GM21619 (cell line): ENCODE data around the gene SLX9.

ENCODE experiments used
- ATAC-seq: cut with Tn5 transposase; IDR thresholded peaks from one replicate; pipeline ENCODE4 v1.9.1; 2021; ENCODE audit not compliant: unreplicated experiment

SLX9 gene, protein sequence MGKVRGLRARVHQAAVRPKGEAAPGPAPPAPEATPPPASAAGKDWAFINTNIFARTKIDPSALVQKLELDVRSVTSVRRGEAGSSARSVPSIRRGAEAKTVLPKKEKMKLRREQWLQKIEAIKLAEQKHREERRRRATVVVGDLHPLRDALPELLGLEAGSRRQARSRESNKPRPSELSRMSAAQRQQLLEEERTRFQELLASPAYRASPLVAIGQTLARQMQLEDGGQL

DNA sequence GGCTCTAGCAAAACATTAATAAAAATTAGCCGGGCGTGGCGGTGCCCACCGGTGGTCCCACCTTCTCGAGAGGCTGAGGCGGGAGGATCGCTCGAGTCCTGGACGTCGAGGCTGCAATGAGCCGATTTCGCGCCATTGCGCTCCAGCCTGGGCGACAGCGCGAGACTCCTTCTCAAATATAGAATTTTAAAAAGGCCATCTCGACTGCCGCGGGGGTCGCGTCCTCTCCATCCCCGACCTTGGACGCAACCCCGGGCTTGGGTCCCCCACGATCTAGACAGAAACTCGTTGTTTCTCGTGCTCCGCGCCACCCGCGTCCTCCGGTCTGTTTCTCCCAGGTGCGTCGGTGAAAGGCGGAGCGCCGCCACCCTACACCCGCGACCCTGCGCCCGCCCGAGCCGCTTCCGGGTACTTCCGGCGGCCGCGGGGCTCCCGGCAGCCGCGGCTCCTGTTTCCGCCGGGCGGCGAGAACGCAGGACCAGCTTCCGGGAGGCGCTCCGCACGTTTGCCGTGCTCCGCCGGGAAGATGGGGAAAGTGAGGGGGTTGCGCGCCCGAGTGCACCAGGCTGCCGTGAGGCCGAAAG lies at the start of gene SLX9:
Gene SLX9 (plus strand): TSS at position 498 of the 584 bp plus-strand sequence. CDS start 29 bp downstream, at position 527.
- peak; percentile 71 for ATAC-seq

DNA sequence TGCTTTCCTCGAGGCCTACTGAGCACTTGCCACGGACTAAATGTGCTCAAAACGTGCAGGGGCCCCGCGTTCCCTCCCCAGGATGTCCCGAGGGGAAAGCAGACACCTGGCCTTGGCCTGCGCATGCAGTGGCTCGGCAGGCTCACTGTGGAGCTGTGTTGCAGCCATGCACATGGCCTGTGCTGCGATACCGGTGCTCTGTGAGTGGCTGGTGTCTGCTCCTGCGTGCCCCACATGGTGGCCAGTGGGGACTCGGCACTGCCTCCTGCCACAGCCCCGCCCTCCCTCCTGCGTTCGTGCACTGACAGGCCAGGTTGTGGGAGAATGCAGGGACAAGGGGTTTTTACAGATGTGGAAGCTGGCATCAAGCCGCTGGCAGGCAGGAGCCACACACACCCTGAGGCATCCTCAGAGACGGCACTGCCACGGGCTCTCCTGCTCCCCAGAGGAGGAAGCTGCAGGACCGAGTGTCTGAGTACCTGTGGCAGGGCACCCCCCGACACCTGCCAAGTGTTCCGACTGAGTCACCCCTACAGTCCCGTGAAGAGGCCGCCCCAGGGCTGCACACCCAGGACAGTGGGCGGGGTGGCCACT lies 49.4 kb upstream of the SLX9 start:
- ATAC-seq = no peak

DNA sequence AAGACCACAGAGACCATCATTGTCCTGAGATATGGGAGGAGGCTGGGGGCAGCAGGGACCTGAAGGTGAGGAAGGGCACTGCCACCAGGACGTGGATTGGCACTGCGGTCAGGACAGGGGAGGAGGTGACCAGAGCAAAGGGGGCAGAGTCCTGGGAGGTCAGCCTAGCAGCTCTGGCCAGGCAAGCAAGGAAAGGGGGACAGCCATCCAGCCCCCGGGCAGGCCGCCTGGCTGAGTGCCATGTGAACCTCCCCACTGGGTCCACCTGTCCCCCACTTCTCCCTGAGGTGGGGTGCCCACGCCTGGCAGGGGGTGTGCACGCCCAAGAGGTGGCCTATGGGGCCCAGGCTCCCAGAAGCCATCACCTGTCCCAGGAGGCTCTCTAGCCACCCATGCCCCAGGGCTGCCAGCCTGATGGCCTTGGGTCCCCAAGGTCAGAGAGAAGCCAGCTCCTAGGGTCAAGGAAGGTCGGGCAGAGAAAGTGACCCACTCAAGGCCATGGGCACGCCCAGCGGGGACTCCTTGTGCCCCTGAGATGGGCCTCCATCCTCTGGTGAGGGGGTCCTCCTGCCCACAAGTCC lies 48.8 kb upstream of the SLX9 start:
- no peak for ATAC-seq

DNA sequence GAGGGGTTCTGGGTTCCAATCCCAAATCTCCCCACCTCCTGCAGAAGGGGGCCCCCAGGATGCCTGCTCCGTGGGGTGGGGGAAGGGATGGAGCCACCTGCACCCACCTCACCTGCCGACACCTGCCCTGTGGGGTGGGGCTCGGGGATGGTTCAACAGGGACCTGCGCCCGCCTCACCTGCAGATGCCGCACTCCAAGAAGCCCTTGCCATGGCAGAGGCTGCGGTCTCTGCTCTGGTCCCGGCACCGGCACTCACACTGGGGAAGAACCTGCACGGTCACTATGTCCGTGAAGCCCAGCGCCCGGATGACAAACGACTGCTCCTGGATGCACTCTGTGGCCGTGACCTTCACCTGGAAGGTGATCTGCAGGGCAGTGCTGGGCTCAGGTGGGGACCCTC lies 48.2 kb upstream of the SLX9 start:
- ATAC-seq = no peak

DNA sequence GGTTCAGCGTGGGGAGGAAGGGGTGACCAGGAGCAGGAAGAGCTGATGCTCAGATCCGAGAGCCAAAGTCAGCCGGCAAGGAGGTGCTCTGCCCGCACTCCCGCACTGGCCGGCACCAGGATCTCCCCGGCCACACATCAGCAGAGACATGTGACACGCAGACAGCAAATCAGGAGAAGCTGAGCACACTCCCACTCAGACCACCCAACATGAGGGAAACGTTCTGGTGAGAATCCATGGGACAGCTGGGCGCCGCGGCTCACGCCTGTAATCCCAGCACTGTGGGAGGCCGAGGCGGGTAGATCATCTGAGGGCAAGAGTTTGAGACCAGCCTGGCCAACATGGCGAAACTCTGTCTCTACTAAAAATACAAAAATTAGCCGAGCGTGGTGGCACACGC lies 47.7 kb upstream of the SLX9 start:
- ATAC-seq = no peak

DNA sequence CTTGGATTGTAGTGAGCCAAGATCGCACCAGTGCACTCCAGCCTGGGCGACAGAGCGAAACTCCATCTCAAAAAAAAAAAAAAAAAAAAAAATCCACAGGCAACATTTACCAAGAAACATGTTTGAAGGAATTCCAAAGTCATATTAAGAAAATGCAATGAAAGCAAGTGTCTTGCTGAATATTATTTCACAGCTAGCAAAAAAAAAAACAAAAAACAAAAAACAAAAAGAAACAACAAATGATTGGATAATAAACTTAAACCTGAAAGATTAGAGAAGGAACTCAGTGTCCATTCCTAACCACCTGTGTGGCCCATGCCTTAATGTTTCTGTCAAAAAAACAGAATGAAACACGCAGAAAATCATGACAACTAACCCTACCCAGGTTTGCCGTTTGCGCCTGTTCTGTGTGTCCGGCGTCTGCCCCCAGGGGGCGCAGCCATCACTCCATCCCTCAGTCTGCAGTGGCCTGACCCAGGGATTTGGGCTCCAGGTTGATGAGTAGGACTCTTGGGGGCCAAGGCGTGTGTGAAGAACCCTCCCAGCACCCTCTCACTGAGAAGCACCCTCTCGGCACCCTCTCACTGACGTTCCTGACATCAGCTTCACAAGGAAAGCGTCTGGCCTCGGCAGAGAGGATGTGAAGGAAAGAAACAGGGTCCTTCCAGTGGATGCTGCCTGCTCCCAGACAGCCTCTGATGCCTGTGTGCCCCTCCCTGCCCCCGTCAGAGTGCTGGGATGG lies 47.1 kb upstream of the SLX9 start:
- no peak for ATAC-seq

DNA sequence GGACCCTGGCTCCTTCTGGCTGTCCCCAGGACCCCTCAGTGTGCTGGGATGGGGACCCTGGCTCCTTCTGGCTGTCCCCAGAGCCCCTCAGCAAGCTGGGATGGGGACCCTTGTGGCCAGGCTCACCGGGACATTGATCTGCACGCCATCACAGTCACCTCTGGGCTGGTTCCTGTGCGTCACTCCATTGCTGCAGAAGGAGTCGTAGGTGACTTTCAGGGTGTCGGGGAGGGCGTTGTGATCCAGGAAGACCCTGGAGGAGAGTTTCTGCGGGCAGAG lies 46.6 kb upstream of the SLX9 start:
- ATAC-seq = no peak

DNA sequence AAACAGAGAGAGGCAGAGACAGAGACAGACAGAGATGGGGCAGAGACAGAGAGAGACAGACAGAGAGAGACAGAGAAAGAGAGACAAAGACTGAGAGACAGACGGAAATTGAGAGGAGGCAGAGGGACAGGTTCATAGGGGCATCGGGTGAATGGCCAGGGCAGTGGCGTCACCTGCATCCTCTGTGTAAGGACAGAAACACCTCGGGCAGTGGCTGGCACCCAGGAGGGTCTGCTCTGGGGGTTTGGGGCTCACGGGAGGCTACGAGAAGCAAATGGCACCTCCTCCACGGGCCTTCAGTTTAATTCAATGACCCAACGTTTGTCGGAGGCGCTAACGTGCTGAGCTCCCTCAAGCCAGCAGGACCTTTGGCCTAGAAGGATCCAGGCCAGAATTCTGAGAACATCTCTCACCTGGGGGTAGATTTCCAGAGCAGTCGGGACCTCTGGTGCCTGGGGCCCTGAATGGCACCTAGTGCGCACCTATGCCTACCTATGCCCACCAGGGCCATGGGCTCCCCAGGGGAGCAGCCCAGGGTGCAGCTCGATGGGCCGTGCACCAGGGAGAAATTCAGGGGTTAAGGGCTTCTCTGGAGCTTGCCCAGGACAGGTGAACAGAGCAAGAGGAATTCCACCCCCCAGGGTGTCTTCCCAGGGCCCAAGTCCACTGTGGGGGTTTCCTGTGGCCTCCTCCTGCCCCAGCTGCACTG lies 45.7 kb upstream of the SLX9 start:
- ATAC-seq = no peak

DNA sequence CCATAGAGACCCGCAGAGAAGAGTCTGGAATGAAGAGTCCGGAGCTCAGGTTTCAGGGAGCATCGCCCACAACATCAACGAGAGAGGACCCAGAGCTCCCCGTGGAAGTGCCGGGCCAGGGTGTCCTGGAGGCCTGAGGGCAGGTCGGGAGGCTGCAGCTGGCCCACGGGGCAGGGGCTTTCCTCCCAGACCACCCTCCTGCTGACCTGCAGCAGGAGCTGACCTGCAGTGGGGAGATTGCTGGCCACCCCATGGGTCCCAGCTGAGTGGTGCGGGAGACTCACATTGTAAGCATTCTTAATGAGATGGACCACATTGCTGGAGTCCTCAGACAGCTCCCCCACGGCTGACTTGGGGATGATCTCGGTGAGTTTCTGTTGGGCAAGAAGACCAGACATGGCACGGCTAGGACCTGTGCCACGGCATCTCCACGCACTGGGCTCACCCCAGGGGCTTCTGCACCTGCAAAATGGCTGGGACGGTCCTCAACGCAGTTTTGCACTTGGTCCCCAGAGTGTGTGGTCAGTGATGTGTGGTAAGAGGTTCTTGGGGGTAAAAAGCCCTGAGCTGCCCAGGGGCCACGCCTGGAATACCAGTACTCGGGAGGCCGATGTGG lies 45.0 kb upstream of the SLX9 start:
- no peak for ATAC-seq

DNA sequence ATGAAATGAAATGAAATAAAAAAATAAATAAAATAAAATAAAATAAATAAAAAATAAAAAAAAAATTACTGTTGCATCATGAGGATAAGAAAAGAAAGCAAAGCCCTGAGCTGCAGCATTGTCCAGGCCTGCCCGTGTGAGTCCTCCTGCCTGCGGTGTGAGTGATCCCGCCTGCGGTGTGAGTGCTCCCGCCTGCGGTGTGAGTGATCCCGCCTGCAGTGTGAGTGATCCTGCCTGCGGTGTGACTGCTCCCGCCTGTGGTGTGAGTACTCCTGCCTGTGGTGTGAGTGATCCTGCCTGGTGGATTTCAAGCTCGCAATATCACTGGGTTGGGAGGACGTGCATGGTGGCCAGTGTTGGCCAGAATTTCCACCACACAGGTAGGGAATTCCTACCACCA lies 44.0 kb upstream of the SLX9 start:
- no peak for ATAC-seq

DNA sequence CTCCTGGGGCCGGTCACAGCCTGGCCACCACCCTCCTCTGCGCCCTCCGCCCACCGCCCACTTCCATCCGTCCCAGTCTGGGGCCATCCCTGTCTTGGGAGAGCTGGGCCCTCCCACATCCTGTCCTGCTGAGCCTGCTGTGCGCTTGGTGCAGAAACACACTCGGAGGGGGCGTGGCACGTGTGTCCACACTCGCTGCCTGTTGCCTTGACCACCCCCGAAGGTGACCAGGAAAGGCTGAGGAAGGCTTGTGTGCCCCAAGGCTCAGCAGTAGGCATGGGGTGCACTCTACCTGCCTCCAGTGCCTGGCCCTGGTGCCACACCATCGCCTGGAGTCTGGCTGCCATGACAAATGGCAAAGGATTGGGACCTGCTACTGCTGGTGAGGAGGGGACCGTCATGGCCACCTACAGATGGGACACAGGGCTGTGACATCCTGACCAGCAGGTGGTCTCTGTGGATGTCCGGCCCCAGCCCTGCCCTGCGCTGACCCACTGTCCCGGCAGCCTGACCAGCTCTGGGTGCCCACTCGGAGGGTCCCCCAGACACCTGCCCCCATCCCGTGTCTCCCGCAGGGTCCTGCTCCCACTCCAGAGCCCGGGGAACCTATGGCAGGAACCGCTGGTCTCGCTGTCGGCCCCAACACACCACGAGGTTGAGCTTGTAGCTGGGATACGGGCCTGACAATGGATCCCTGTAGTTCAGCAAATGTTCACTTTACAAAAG lies 43.1 kb upstream of the SLX9 start:
- no peak for ATAC-seq

DNA sequence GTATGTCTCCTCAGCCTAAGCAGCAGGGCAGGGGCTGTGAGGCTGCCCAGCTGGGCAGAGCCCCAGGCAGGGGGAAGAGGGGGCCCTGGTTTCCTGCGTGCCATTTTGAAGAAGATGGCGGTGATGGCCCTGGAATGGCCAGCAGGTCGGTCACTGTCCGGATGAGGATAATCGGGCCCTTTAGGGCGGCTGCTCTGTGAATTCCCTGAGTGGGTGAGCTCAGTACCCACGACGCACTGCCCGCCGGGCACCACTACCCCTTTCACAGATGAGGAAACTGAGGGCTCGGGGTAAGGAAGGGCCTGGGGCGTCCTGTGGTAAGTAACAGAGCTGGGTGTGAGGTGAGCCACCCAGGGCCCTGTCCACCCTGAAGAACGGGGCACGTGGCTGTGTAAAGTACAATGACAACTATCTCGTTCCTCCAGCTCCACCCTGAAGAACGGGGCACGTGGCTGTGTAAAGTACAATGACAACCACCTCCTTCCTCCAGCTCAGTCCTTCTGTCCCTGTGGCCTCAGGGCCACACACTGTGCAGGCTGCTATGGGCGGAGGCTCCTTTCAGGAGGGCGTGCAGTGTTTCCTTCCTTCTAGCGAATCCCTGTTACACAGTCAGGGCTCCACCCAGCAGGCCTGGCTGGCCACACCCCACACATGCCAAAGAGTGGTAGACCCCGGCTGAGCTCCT lies 42.4 kb upstream of the SLX9 start:
- no peak for ATAC-seq

DNA sequence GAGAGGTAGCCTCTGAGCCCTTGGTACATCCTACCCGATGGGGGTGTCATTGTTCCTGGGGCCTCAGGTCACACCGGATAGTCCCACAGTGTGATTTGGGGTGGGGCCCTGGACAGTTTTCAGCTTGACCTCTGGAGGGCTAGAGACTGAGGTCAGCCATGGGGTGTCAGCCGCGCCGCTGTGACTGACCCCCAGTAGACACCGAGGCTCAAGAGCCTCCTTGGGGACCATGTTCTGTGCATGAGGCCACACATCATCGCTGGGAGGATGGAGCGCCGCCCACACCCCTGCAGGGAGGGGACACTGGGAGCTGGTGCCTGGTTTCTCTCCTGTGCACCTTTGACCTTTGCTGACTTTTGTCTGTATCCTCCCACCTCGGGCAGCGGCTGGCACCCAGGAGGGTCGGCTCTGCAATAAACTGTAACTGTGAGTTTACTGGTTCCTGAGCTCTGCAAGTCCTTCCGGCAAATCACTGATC lies 41.8 kb upstream of the SLX9 start:
- no peak for ATAC-seq

DNA sequence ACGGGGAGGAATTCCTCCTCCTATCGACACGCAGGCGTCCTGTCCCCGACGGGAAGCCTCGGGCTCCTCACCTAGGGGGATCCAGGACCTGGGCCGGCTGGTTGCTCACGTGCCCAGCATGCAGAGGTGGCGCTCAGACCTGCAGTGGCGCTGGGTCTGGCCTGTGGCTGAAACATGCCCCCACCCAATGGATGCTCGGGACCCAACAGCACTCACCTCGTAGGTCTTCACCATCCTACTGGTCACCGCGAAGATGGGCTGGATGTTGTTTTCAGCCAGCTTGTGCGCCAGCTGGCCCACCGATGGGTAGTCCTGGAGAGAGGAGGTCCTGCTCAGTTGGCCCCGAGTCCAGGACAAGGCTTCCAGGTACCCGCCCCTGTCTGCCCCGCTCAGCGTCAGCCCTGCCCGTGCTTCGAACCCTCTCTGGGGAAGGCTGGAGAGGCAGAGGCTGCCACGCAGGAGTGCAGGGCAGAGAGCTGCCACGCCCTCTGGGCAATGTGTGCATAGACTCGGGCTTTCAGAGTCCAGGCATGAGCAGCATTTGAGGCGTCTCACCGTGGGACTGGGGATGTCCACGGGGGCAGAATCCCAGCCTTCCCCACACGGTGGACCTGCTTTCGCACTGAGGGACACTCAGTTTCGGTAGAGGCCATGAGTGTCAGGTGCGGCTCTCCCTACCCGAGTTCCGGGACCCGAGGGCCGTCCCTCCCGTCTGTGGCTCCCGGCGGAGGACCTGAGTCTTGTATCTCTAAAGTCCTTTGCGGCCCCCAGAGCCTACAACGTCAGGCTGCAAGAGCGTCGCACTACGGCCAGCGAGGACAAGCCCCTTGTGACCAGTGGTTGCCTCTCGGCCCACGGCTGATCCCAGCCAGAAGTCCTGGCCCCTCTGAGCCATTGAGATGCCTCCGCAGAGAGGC lies 40.7 kb upstream of the SLX9 start:
- no peak for ATAC-seq

DNA sequence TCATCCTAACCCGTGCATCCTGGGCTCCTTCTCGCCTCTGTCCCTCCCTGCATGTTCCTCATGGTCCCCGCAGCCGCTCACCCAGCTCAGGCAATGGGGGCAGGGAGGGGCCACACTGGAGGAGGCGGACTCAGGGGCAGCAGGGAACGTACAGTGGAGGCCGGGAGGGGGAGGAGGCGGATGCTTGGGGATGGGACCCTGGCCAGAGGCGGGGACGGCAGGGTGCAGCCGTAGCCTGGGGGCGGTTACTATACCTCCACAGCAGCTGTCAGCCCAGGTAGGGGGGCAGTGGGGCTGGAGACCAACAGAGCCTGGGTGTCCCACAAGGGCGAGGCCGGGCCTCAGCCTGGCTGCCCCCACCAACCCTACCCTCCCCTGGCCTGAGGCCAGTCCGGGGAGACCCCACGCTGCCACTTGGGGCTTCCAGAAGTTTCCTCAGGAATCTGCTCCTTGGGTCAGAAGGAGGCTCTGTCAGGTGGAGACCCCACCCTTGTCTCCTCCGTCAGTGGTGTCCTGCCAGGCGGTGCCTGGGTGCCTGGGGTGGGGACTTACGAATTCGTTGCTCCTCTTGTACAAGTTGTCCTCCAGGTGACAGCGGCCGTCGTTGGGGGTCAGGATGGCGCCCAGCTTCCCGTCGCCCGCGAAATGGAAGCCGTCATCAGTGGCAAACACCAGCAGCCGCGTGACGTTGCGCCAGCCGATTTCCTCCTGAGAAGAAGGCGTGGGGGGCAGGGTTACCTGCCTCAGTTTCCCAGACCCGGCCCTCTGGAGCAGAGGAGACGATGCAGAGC lies 39.9 kb upstream of the SLX9 start:
- no peak for ATAC-seq

DNA sequence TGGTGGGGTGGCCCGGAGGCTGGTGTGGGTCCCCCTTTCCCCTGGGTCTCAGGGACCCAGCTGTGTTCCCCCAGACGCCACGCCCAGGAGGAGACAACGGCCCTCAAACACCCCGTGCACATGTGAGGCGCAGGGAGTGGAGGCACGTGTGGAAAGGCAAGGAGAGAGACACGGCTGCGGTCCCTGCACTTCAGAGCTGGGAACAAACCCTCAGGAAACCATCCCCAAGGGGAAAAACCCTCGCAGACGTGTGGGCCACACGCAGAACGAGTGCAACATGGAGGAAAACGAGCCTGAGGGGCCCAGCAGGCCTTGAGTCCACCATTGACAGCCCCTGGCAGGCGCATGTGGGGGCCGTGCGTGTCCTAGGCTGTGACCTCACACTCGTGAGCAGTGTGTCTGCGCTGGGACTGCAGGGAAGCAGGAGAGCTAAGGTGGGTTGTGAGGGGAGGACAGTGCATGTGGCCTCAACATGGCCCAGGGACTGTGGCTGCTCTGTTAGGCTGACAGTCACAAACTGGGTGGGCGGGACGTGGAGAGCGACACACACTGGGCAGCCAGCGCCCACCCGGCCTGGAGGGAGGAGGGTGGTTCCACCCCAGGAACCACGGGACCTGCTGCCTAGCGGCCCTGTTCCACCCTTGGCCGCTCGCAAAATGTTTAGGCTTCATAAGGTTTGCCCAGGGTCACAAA lies 39.1 kb upstream of the SLX9 start:
- ATAC-seq = no peak
